ENCODE measurements around the gene CDH16. TPM values are rescaled to one million over a fixed set of nuclear protein-coding genes. Genes with fewer than 3 reads are reported as not detected.
"Not testable (repeated sequence)": the region's sequence is repeated elsewhere in the genome, so short reads cannot be mapped to it uniquely, and the experiment has no call there.

CDH16 gene
- polyA plus RNA-seq, 3 donors: 228 to 269 (median 251) TPM

- no peak for DNase-seq (ENCODE audit: low read depth in 3 of 3, low spot score in 2 of 3)
These were observed 40.6 kb downstream of the CDH16 start for GRCh38 chr16:66878067-66878466.

GRCh38 chr16:66874079-66874775 is 44.5 kb downstream of the CDH16 start:
- DNase-seq (ENCODE audit: low read depth in 3 of 3, low spot score in 2 of 3): no peak

GRCh38 chr16:66873685-66874055 is 45.0 kb downstream of the CDH16 start:
- DNase-seq (ENCODE audit: low read depth in 3 of 3, low spot score in 2 of 3): no peak

DNA sequence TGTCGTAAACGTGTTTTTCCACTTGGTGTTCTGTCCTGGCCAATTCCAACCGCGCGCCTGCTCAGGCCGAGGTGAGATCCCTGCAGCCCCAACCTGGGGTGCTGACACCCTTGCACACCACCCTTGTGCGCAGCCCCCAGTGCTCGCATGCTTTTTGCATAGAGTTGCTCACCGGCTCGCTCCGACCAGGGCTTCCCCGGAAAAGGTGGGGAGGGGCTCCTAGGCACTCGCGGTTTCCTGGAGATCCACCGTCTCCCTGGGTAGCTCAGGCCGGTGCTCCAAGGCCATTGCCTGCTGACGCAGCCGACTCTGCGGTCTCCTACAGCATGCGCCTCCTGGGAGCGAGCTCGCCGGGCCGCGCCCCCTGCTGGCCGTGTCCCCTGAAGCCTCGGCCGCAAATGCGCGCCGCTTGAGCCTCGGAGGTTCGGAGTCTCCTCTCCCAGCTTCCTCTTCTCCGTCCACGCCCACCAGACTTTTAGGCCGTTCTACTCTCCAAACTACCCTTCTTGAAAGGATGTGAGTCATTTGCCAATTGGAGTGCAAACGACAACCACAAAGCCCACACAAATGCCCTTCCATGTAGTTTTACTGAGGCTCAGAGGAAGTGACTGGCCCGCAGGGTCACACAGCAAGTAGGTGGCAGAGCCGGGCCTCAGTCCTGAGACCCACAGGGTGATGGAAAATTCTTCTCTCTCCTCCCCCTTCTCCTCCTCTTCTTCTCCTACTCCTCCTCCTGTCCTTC is 45.6 kb downstream of the CDH16 start:
- DNase-seq (ENCODE audit: low read depth in 3 of 3, low spot score in 2 of 3): peak in 2 of 3 donors; percentile 50 to 59

DNA sequence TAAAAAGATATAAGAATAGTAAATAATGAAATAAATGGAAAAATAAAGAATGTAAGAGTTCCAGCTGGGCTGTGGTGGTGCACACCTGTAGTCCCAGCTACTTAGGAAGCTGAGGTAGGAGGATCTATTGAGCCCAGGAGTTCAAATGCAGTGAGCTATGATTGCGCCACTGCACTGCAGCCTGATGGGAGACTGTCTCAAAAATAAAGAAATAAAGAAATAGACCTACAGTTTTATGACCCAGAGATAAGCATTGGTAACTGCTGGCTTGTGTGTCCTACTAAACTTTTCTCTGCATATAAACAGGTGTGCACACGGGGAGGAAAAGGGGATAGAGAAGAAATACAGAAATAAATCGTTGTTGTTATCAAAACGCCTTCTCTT is 46.1 kb downstream of the CDH16 start:
- DNase-seq (ENCODE audit: low read depth in 3 of 3, low spot score in 2 of 3): no peak

GRCh38 chr16:66871840-66872239 is 46.8 kb downstream of the CDH16 start:
- no peak for DNase-seq (ENCODE audit: low read depth in 3 of 3, low spot score in 2 of 3)

DNA sequence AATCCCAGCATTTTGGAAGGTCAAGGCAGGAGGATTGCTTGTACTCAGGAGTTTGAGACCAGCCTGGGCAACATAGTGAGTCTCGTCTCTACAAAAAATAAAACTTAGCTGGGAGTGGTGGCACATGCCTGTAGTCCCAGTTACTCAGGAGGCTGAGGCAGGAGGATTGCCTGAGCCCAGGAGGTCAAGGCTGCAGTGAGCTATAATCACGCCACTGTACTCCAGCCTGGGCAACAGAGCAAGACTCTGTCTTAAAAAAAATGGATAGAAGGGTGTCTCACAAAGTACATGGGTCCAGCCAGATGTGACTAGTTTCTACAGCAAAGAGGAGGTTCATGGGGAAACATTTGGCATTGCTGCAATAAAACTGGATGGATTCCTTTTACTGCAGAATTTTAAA is 47.3 kb downstream of the CDH16 start:
- not testable (repeated sequence) for DNase-seq (ENCODE audit: low read depth in 3 of 3, low spot score in 2 of 3)

DNA sequence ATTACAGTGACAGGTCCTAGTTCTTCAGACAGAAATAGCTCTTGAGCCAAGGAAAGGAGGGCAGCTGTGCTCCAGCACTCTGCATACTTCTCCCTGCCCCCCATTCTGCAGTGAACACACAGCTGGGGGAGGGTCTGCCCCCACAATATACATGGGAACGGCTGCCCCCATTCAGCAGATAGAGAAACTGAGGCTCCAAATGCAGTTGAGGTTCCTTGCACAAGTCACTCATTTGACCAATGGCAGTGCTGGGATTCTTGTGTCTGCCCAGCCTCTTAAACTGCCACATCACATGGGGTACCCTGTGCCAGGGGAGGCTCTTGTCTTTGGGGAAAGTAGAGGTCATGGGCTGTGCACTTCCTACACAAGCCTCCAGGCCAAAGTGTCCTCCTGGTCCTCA is 49.3 kb downstream of the CDH16 start:
- no peak for DNase-seq (ENCODE audit: low read depth in 3 of 3, low spot score in 2 of 3)

- no peak for DNase-seq (ENCODE audit: low read depth in 3 of 3, low spot score in 2 of 3)
These were observed 55.0 kb downstream of the CDH16 start for GRCh38 chr16:66863707-66864106.

DNA sequence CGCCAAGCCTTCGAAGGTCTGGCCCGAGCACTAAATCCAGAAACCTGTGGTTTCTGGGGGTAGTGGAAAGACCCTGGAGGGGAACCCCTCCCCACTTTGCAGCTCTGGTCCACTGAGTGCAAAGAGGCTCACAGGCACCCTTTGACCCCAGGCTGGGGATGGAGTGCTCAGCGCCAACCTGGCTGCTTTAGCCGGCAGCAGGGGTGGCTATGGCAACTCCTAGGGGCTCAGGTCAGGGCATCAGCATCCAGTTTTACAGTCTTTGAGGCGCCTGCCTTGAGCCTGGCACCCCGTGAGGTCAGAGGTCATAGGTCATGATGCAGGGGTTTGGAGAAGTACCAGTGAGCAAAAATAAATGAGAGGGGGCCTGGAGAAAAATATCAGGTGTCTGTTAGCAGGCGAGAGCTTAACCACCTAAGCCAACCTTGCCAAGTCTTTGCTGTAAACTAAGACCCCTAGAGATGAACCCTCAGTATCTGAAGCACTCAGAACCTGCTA is 56.6 kb downstream of the CDH16 start:
- no peak for DNase-seq (ENCODE audit: low read depth in 3 of 3, low spot score in 2 of 3)

DNA sequence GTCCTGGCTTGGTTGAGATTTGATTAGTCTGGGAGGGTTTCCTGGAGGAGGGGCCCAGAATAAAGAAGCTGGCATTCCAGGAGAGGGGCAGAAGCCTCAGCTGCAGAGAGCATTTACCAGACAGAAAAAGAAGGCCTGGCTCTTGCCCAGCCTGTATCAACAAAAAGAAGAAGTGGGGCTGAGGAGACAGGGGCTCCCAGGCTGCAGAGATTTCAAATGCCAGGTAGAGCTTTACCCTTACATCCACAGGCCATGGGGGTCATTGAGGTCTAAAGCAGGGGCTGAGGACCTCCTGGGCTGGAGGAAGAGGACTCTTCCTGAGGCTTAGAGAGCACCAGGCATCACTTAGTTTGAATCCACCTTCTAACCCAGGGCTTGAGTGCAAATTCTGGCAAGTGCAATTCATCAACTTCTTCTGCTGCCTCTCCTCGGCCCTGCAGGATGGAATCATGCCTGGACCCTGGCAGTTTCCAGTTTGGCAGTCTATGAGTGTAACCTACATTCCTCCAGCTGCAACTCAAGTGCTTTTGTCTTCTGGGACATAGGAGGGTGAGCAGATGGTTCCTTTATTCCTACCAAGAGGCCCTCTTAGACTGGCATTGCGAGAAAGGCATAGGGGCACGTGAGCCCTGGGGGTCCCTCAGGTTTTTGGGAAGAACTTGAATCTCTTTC is 59.2 kb downstream of the CDH16 start:
- DNase-seq (ENCODE audit: low read depth in 3 of 3, low spot score in 2 of 3): no peak

DNA sequence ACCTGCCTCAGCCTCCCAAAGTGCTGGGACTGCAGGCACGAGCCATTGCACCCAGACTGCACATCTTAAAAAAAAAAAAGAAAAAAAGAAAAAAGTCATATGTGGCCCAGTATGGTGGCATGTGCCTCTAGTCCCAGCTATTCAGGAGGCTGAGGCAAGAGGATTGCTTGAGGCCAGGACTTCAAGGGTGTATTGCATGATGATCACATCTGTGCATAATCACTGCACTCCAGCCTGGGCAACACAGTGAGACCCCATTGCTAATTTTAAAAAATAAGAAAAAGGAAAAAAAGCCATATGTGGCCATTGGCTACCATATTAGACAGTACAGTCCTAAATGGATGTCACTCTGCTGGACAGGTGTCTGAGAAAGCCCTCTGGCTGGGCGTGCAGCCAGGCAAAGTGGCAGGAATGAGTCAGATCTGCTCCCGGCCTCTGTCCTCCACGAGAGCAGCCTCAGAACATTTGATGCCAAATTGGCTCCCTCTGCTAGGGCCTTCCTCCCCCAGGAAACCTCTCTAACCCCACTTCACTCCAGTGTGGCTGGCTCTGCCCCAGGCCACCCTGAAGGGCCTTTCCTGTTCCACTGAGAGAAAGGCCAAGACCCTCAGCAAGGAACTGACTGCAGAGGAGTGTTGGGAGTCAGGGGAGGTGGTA is 59.8 kb downstream of the CDH16 start:
- DNase-seq (ENCODE audit: low read depth in 3 of 3, low spot score in 2 of 3): no peak

Other genes with a start within 250 kb of the CDH16 start
- 10 to 100 TPM; 69.1 to 70.8 (median 69.4) TPM for gene CMTM4, start 222.1 kb downstream of the CDH16 start, polyA plus RNA-seq (ENCODE audit: insufficient read length in 3 of 3)
- 100 to 1,000 TPM in 1 of 3 donors, 10 to 100 TPM in 2; 96.3 to 104 (median 97.4) TPM for gene DYNC1LI2, start 167.3 kb downstream of the CDH16 start, polyA plus RNA-seq (ENCODE audit: insufficient read length in 3 of 3)
- under 1 TPM in 1 of 3 donors, not detected in 2; 0.16 TPM for gene TERB1, start 117.3 kb downstream of the CDH16 start, polyA plus RNA-seq (ENCODE audit: insufficient read length in 3 of 3)
- 10 to 100 TPM; 83.5 to 89.4 (median 84.9) TPM for gene NAE1, start 87.9 kb downstream of the CDH16 start, polyA plus RNA-seq (ENCODE audit: insufficient read length in 3 of 3)
- gene CA7, start 74.5 kb downstream of the CDH16 start, polyA plus RNA-seq (ENCODE audit: insufficient read length in 3 of 3): under 1 TPM; 0.11 to 0.25 (median 0.24) TPM
- 10 to 100 TPM; 12.3 to 12.9 (median 12.7) TPM for gene PDP2, start 38.4 kb downstream of the CDH16 start, polyA plus RNA-seq (ENCODE audit: insufficient read length in 3 of 3)
- gene RRAD, start 6.7 kb upstream of the CDH16 start, polyA plus RNA-seq (ENCODE audit: insufficient read length in 3 of 3): 1 to 10 TPM; 1.9 to 3.2 (median 2.1) TPM
- gene CIAO2B, start 15.5 kb upstream of the CDH16 start, polyA plus RNA-seq (ENCODE audit: insufficient read length in 3 of 3): 10 to 100 TPM; 76.4 to 98.5 (median 95.7) TPM
- 10 to 100 TPM; 39.6 to 45.2 (median 39.7) TPM for gene CES2, start 16.6 kb upstream of the CDH16 start, polyA plus RNA-seq (ENCODE audit: insufficient read length in 3 of 3)
- gene CES3, start 42.4 kb upstream of the CDH16 start, polyA plus RNA-seq (ENCODE audit: insufficient read length in 3 of 3): 1 to 10 TPM; 1.3 to 3.1 (median 1.8) TPM
- gene CES4A, start 69.7 kb upstream of the CDH16 start, polyA plus RNA-seq (ENCODE audit: insufficient read length in 3 of 3): 1 to 10 TPM; 6.1 to 6.8 (median 6.7) TPM
- 10 to 100 TPM; 64.9 to 70.8 (median 66.6) TPM for gene CBFB, start 110.3 kb upstream of the CDH16 start, polyA plus RNA-seq (ENCODE audit: insufficient read length in 3 of 3)
- 10 to 100 TPM; 22.9 to 26.7 (median 23.1) TPM for gene PHAF1, start 191.1 kb upstream of the CDH16 start, polyA plus RNA-seq (ENCODE audit: insufficient read length in 3 of 3)
- gene B3GNT9, start 232.1 kb upstream of the CDH16 start, polyA plus RNA-seq (ENCODE audit: insufficient read length in 3 of 3): 1 to 10 TPM; 9.0 to 9.8 (median 9.1) TPM
- gene TRADD, start 241.0 kb upstream of the CDH16 start, polyA plus RNA-seq (ENCODE audit: insufficient read length in 3 of 3): 1 to 10 TPM; 3.5 to 4.3 (median 3.8) TPM
- under 1 TPM; 0.96 to 1.00 (median 0.96) TPM for gene FBXL8, start 241.1 kb upstream of the CDH16 start, polyA plus RNA-seq (ENCODE audit: insufficient read length in 3 of 3)
- gene HSF4, start 245.9 kb upstream of the CDH16 start, polyA plus RNA-seq (ENCODE audit: insufficient read length in 3 of 3): 1 to 10 TPM; 1.1 to 1.3 (median 1.2) TPM

Data from right renal cortex interstitium (tissue), 3 donors.